Endothelial cell of umbilical vein (primary cell): ENCODE measurements around the gene LAMTOR4. TPM values are rescaled to one million over a fixed set of nuclear protein-coding genes. Genes with fewer than 3 reads are reported as not detected.

Experiments used
- BruUV-seq: library from RNA; stranded (reverse); fragments of 400-500 nt; replicated peaks from 2 replicates; lab custom pipeline; 2021; lab: Mats Ljungman, UMichigan
- CTCF ChIA-PET: fragments of 300-600, 350-600 bp; sonication (Branson Sonifier 250); formaldehyde crosslinking; loops from one replicate; lab custom pipeline; 2021; ENCODE audit warnings: antibody characterized with exemption, inconsistent platforms; lab: Charles Lee
- POLR2A ChIA-PET: fragments of 300-600, 350-600 bp; sonication (Branson Sonifier 250); formaldehyde crosslinking; loops from one replicate; lab custom pipeline; 2021; ENCODE audit warnings: antibody characterized with exemption, inconsistent platforms; lab: Charles Lee
- DNase-seq: peaks from one replicate; pipeline ENCODE4 v3.0.0-alpha.2; 2011; ENCODE audit warnings: low read depth, low spot score
- FAIRE-seq: peaks from 2 replicates; lab custom pipeline; 2011; peaks lifted over from hg19 to GRCh38; lab: Jason Lieb, UNC
- H2AFZ ChIP-seq: 2 replicates; pipeline ENCODE4 v1.6.0; 2012; ENCODE audit warnings: low read depth, low read length, control low read depth, inconsistent platforms
- H3K27ac ChIP-seq: 2 replicates; pipeline ENCODE4 v1.5.1; 2011; ENCODE audit warnings: low read depth, mild to moderate bottlenecking, control low read depth, low read length, moderate library complexity; ENCODE audit not compliant: insufficient read depth
- H3K27me3 ChIP-seq, 2 experiments: 2 replicates each; pipeline versions ENCODE4 v1.6.0 to v1.6.1; 2011; ENCODE audit warnings: low read length in 2 of 2, mixed read lengths in 1 of 2; ENCODE audit not compliant: control insufficient read depth in 2 of 2, insufficient read depth in 2 of 2
- H3K36me3 ChIP-seq, 2 experiments: 2 replicates in 1 of 2; 3 replicates in 1 of 2; pipeline ENCODE4 v1.5.1; 2011; ENCODE audit warnings: low read length in 2 of 2, mild to moderate bottlenecking in 1 of 2, moderate library complexity in 1 of 2; ENCODE audit not compliant: control insufficient read depth in 2 of 2, insufficient read depth in 2 of 2; ENCODE audit errors: extremely low read depth in 1 of 2
- H3K4me1 ChIP-seq: 3 replicates; pipeline ENCODE4 v1.5.1; 2011; ENCODE audit warnings: mild to moderate bottlenecking, low read length; ENCODE audit not compliant: control insufficient read depth, insufficient read depth; ENCODE audit errors: extremely low read depth
- H3K4me2 ChIP-seq: 2 replicates; pipeline ENCODE4 v1.6.1; 2011; ENCODE audit warnings: low read length, control low read depth, mixed read lengths; ENCODE audit not compliant: insufficient read depth
- H3K4me3 ChIP-seq, 3 experiments: fragments of 200-600 bp in 1 of 3; sonication (generic), shearing (Covaris generic) in 1 of 3; replicated peaks in 1 of 3; 2 replicates each; pipeline ENCODE4 v1.5.1; 2011 to 2016; ENCODE audit warnings: control low read depth in 3 of 3, low read length in 3 of 3, mild to moderate bottlenecking in 2 of 3, inconsistent platforms in 1 of 3, low read depth in 1 of 3, moderate library complexity in 1 of 3; ENCODE audit not compliant: insufficient read depth in 1 of 3
- H3K79me2 ChIP-seq: 2 replicates; pipeline ENCODE4 v1.6.0; 2012; ENCODE audit warnings: low read length, inconsistent platforms; ENCODE audit not compliant: control insufficient read depth, insufficient read depth
- H3K9ac ChIP-seq: replicated peaks from 2 replicates; pipeline ENCODE3; 2011; ENCODE audit warnings: low read length, control low read depth; ENCODE audit not compliant: insufficient read depth; ENCODE audit errors: extremely low read depth
- H3K9me1 ChIP-seq: replicated peaks from 3 replicates; pipeline ENCODE4 v1.6.0; 2011; ENCODE audit warnings: mild to moderate bottlenecking, low read length; ENCODE audit not compliant: control insufficient read depth, insufficient read depth; ENCODE audit errors: extremely low read depth
- H3K9me3 ChIP-seq: replicated peaks from 2 replicates; pipeline ENCODE4 v1.5.1; 2012; ENCODE audit warnings: low read length, inconsistent platforms; ENCODE audit not compliant: control insufficient read depth, insufficient read depth
- H4K20me1 ChIP-seq: replicated peaks from 2 replicates; pipeline ENCODE3; 2011; ENCODE audit warnings: mild to moderate bottlenecking, low read length; ENCODE audit not compliant: control insufficient read depth, insufficient read depth; ENCODE audit errors: extremely low read depth
- EZH2 ChIP-seq: IDR thresholded peaks from 2 replicates; pipeline ENCODE4 v1.6.1; 2012; ENCODE audit warnings: borderline replicate concordance, low read depth, mild to moderate bottlenecking, moderate library complexity, low read length, inconsistent platforms; ENCODE audit not compliant: severe bottlenecking
- JUN ChIP-seq: IDR thresholded peaks from 2 replicates; pipeline ENCODE4 v1.6.1; 2011; ENCODE audit warnings: borderline replicate concordance, low read depth; ENCODE audit not compliant: insufficient read length, insufficient read depth
- MYC ChIP-seq: IDR thresholded peaks from one replicate; pipeline ENCODE4 v1.6.1; 2011; ENCODE audit warnings: mild to moderate bottlenecking, low read depth, low read length
- POLR2A ChIP-seq: IDR thresholded peaks from 2 replicates; pipeline ENCODE4 v1.6.1; 2012; ENCODE audit warnings: low read depth, mild to moderate bottlenecking, control low read depth, low read length
- POLR2AphosphoS5 ChIP-seq: IDR thresholded peaks from 2 replicates; pipeline ENCODE4 v1.6.1; 2012; ENCODE audit warnings: low read depth, mild to moderate bottlenecking, control low read depth, low read length, moderate library complexity; ENCODE audit not compliant: insufficient read depth
- dilution Hi-C: fragments of 300-500 bp; cut with MboI; formaldehyde crosslinking; loops from one replicate; pipeline ENCODE4 v1.15.0; 2019; ENCODE audit warnings: low sequenced_read_pairs; ENCODE audit not compliant: extremely low pct_ligation_motif_present
- intact Hi-C: fragments of 100-400 bp; cut with micrococcal nuclease; formaldehyde crosslinking; loops from one replicate; pipeline ENCODE4 v1.10.0; 2022
- polyA plus RNA-seq, 4 experiments: library from polyadenylated mRNA; depleted of rRNA in 3 of 4; stranded (reverse) in 3 of 4; unstranded in 1 of 4; fragments of >200 nt; gene quantifications; 2 replicates each; pipeline versions ENCODE4 v1.2.1 to v1.2.3, GENCODE V29; 2011 to 2012; ENCODE audit warnings: missing spikeins in 1 of 4
- total RNA-seq: library from RNA; stranded (reverse); gene quantifications from 2 replicates; pipeline ENCODE4 v1.2.3, GENCODE V29; 2021

Gene LAMTOR4
- total and polyA plus RNA-seq, 2 donors (not counting 3 experiments of a cell fraction or from before 2014, with no cell fraction given): 139 to 520 TPM

DNA sequence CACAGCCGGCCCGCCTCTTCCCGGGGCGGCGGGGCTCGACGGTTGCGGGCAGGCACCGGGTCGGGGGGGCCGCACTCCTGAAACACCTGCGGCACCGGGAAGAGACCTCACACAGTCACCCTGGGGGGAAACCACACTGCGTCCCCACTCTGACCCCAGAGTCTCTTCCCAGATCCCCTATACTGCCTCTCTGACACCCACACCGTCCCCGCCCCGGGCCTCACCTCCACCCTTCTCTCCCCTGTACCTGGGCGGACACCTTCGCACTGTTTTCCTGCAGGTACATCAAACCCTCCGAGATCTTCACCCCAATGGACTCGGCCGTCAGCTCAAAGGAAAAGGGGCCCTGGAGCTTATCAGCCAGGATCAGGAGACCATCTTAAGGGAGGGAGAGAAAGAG lies 23.1 kb downstream of the LAMTOR4 start:
- Histone ChIP-seq H4K20me1 (no peaks in the 10 kb centered on the region), H3K9ac (no peak overlapping the region), H3K4me3 (peak overlapping the region in 1 of 3 experiments; percentile 25), H2AFZ (no peak overlapping the region), H3K27ac (no peak overlapping the region), H3K4me2 (no peak overlapping the region), H3K9me1 (no peaks in the 10 kb centered on the region), H3K4me1 (peaks cover 19% of the 10 kb centered on the region), H3K27me3 (peaks cover 4 to 9% of the 10 kb centered on the region in 2 experiments), H3K36me3 (peaks cover 0 to 3% of the 10 kb centered on the region in 2 experiments), H3K9me3 (no peaks in the 10 kb centered on the region), H3K79me2 (peaks cover 4% of the 10 kb centered on the region)
- ChIA-PET CTCF (interaction anchor here (1.4 kb wide), 1 partner anchor 10 kb away, joined by 3 read pairs; no protein-coding TSS in a partner anchor), POLR2A (no interaction called here)
- no peak for FAIRE-seq
- no peak for DNase-seq
- no peak for TF ChIP-seq EZH2
- TF ChIP-seq MYC: no peak
- no peak for TF ChIP-seq POLR2AphosphoS5
- BruUV-seq: no TSS peak
- dilution Hi-C loops: no loop called here
- intact Hi-C loops: no loop called here

DNA sequence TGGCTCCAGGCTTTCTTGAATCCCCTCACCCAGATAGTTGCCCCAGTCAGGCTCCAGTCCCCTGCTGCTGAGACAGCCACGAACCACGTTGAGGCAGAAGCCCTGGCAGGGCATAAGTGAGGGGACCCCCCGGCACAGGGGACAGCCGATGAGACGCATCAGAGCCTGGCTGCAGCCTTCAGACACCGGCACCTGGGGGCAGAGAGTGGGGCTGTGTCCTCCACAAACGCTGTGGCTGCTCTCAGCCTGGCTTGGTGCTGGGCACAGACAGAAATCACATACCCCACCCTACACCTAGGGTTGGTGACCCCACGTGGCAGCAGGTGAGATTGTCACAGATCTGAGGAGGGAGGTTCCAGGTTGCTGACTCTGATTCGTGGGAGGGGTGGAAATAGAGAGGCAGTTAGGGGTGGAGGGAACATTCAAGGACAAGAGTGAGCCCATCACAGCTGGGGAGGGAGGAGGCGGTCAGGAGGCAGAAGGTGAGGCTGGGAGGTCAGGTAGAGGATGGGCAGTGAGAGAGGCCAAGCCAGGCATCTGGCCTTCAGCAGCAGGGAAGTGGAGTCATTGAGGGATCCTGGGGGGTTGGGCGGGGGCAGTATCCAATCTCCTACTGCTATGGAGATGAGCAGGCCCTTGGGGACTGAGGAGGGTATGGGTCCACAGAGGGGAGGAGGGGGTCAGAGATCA lies 25.2 kb downstream of the LAMTOR4 start:
- FAIRE-seq (no peak), DNase-seq (no peak)
- no peak overlapping the region for H3K9ac ChIP-seq
- no peak for TF ChIP-seq POLR2A
- TF ChIP-seq MYC: no peak
- no peak for TF ChIP-seq EZH2
- no peak for TF ChIP-seq JUN
- dilution Hi-C loops: no loop called here
- peaks cover 0 to 3% of the 10 kb centered on the region in 2 experiments for H3K36me3 ChIP-seq
- no peak overlapping the region for H2AFZ ChIP-seq
- no peak overlapping the region for H3K4me2 ChIP-seq
- ChIA-PET POLR2A (no interaction called here), CTCF (no interaction called here)
- BruUV-seq: no TSS peak
- no peaks in the 10 kb centered on the region for H3K27me3 ChIP-seq
- H3K9me3 ChIP-seq: no peaks in the 10 kb centered on the region
- H3K9me1 ChIP-seq: no peaks in the 10 kb centered on the region
- H3K4me3 ChIP-seq: no peak overlapping the region
- H3K27ac ChIP-seq: no peak overlapping the region
- no peaks in the 10 kb centered on the region for H4K20me1 ChIP-seq
- peaks cover 4% of the 10 kb centered on the region for H3K79me2 ChIP-seq
- peaks cover 5% of the 10 kb centered on the region for H3K4me1 ChIP-seq
- intact Hi-C loops: no loop called here
